Endothelial cell of umbilical vein (primary cell): ENCODE results near the gene GEMIN8. TPM values are rescaled to one million over a fixed set of nuclear protein-coding genes. Genes with fewer than 3 reads are reported as not detected.

Source experiments
- Bru-seq: library from RNA; stranded (reverse); fragments of 400-500 nt; gene quantifications from one replicate; lab custom pipeline; 2021; lab: Mats Ljungman, UMichigan
- BruChase-seq, 2 experiments: library from RNA; stranded (reverse); fragments of 400-500 nt; gene quantifications; one replicate each; lab custom pipeline; 2021; lab: Mats Ljungman, UMichigan
- BruUV-seq: library from RNA; stranded (reverse); fragments of 400-500 nt; replicated peaks from 2 replicates; lab custom pipeline; 2021; lab: Mats Ljungman, UMichigan
- CTCF ChIA-PET: fragments of 300-600, 350-600 bp; sonication (Branson Sonifier 250); formaldehyde crosslinking; loops from one replicate; lab custom pipeline; 2021; ENCODE audit warnings: antibody characterized with exemption, inconsistent platforms; lab: Charles Lee
- POLR2A ChIA-PET: fragments of 300-600, 350-600 bp; sonication (Branson Sonifier 250); formaldehyde crosslinking; loops from one replicate; lab custom pipeline; 2021; ENCODE audit warnings: antibody characterized with exemption, inconsistent platforms; lab: Charles Lee
- DNase-seq: peaks from one replicate; pipeline ENCODE4 v3.0.0-alpha.2; 2011; ENCODE audit warnings: low read depth, low spot score
- FAIRE-seq: peaks from 2 replicates; lab custom pipeline; 2011; peaks lifted over from hg19 to GRCh38; lab: Jason Lieb, UNC
- H2AFZ ChIP-seq: 2 replicates; pipeline ENCODE4 v1.6.0; 2012; ENCODE audit warnings: low read depth, low read length, control low read depth, inconsistent platforms
- H3K27ac ChIP-seq: 2 replicates; pipeline ENCODE4 v1.5.1; 2011; ENCODE audit warnings: low read depth, mild to moderate bottlenecking, control low read depth, low read length, moderate library complexity; ENCODE audit not compliant: insufficient read depth
- H3K27me3 ChIP-seq, 2 experiments: 2 replicates each; pipeline versions ENCODE4 v1.6.0 to v1.6.1; 2011; ENCODE audit warnings: low read length in 2 of 2, mixed read lengths in 1 of 2; ENCODE audit not compliant: control insufficient read depth in 2 of 2, insufficient read depth in 2 of 2
- H3K36me3 ChIP-seq, 2 experiments: 2 replicates in 1 of 2; 3 replicates in 1 of 2; pipeline ENCODE4 v1.5.1; 2011; ENCODE audit warnings: low read length in 2 of 2, mild to moderate bottlenecking in 1 of 2, moderate library complexity in 1 of 2; ENCODE audit not compliant: control insufficient read depth in 2 of 2, insufficient read depth in 2 of 2; ENCODE audit errors: extremely low read depth in 1 of 2
- H3K4me1 ChIP-seq: 3 replicates; pipeline ENCODE4 v1.5.1; 2011; ENCODE audit warnings: mild to moderate bottlenecking, low read length; ENCODE audit not compliant: control insufficient read depth, insufficient read depth; ENCODE audit errors: extremely low read depth
- H3K4me2 ChIP-seq: 2 replicates; pipeline ENCODE4 v1.6.1; 2011; ENCODE audit warnings: low read length, control low read depth, mixed read lengths; ENCODE audit not compliant: insufficient read depth
- H3K4me3 ChIP-seq, 3 experiments: fragments of 200-600 bp in 1 of 3; sonication (generic), shearing (Covaris generic) in 1 of 3; replicated peaks in 1 of 3; 2 replicates each; pipeline ENCODE4 v1.5.1; 2011 to 2016; ENCODE audit warnings: control low read depth in 3 of 3, low read length in 3 of 3, mild to moderate bottlenecking in 2 of 3, inconsistent platforms in 1 of 3, low read depth in 1 of 3, moderate library complexity in 1 of 3; ENCODE audit not compliant: insufficient read depth in 1 of 3
- H3K79me2 ChIP-seq: 2 replicates; pipeline ENCODE4 v1.6.0; 2012; ENCODE audit warnings: low read length, inconsistent platforms; ENCODE audit not compliant: control insufficient read depth, insufficient read depth
- H3K9ac ChIP-seq: replicated peaks from 2 replicates; pipeline ENCODE3; 2011; ENCODE audit warnings: low read length, control low read depth; ENCODE audit not compliant: insufficient read depth; ENCODE audit errors: extremely low read depth
- H3K9me1 ChIP-seq: replicated peaks from 3 replicates; pipeline ENCODE4 v1.6.0; 2011; ENCODE audit warnings: mild to moderate bottlenecking, low read length; ENCODE audit not compliant: control insufficient read depth, insufficient read depth; ENCODE audit errors: extremely low read depth
- H3K9me3 ChIP-seq: replicated peaks from 2 replicates; pipeline ENCODE4 v1.5.1; 2012; ENCODE audit warnings: low read length, inconsistent platforms; ENCODE audit not compliant: control insufficient read depth, insufficient read depth
- H4K20me1 ChIP-seq: replicated peaks from 2 replicates; pipeline ENCODE3; 2011; ENCODE audit warnings: mild to moderate bottlenecking, low read length; ENCODE audit not compliant: control insufficient read depth, insufficient read depth; ENCODE audit errors: extremely low read depth
- FOS ChIP-seq: IDR thresholded peaks from 2 replicates; pipeline ENCODE4 v1.6.1; 2011; ENCODE audit warnings: mild to moderate bottlenecking, low read length, moderate library complexity, borderline replicate concordance; ENCODE audit not compliant: insufficient read depth
- JUN ChIP-seq: IDR thresholded peaks from 2 replicates; pipeline ENCODE4 v1.6.1; 2011; ENCODE audit warnings: borderline replicate concordance, low read depth; ENCODE audit not compliant: insufficient read length, insufficient read depth
- MYC ChIP-seq: IDR thresholded peaks from one replicate; pipeline ENCODE4 v1.6.1; 2011; ENCODE audit warnings: mild to moderate bottlenecking, low read depth, low read length
- POLR2A ChIP-seq: IDR thresholded peaks from 2 replicates; pipeline ENCODE4 v1.6.1; 2012; ENCODE audit warnings: low read depth, mild to moderate bottlenecking, control low read depth, low read length
- POLR2AphosphoS5 ChIP-seq: IDR thresholded peaks from 2 replicates; pipeline ENCODE4 v1.6.1; 2012; ENCODE audit warnings: low read depth, mild to moderate bottlenecking, control low read depth, low read length, moderate library complexity; ENCODE audit not compliant: insufficient read depth
- dilution Hi-C: fragments of 300-500 bp; cut with MboI; formaldehyde crosslinking; loops from one replicate; pipeline ENCODE4 v1.15.0; 2019; ENCODE audit warnings: low sequenced_read_pairs; ENCODE audit not compliant: extremely low pct_ligation_motif_present
- intact Hi-C: fragments of 100-400 bp; cut with micrococcal nuclease; formaldehyde crosslinking; loops from one replicate; pipeline ENCODE4 v1.10.0; 2022
- long read RNA-seq: library from polyadenylated mRNA; stranded (forward); transcript quantifications from one replicate; pipeline ENCODE4 v2.0.0, GENCODE V29; 2021
- polyA minus RNA-seq, 3 experiments: library from RNA; depleted of rRNA, polyadenylated mRNA; stranded (reverse); fragments of >200 nt; gene quantifications; 1 replicate in 1 of 3; 2 replicates in 2 of 3; pipeline ENCODE4 v1.2.3, GENCODE V29; 2011
- polyA plus RNA-seq, 4 experiments: library from polyadenylated mRNA; depleted of rRNA in 3 of 4; stranded (reverse) in 3 of 4; unstranded in 1 of 4; fragments of >200 nt; gene quantifications; 2 replicates each; pipeline versions ENCODE4 v1.2.1 to v1.2.3, GENCODE V29; 2011 to 2012; ENCODE audit warnings: missing spikeins in 1 of 4
- total RNA-seq: library from RNA; stranded (reverse); gene quantifications from 2 replicates; pipeline ENCODE4 v1.2.3, GENCODE V29; 2021
- TF ChIP-seq, protein P1 (sequence below), 2 donors: IDR thresholded peaks; 1 replicate in 1 of 2; 2 replicates in 1 of 2; pipeline ENCODE4 v1.5.1; 2011; ENCODE audit warnings: low read length in 2 of 2, mild to moderate bottlenecking in 2 of 2, moderate library complexity in 2 of 2, control low read depth in 1 of 2, inconsistent platforms in 1 of 2, low read depth in 1 of 2; ENCODE audit not compliant: insufficient read depth in 1 of 2; ENCODE audit errors: extremely low read depth in 1 of 2
- TF ChIP-seq, protein P2 (sequence below): IDR thresholded peaks from 2 replicates; pipeline ENCODE4 v1.6.1; 2011; ENCODE audit not compliant: insufficient read depth, insufficient read length

Gene GEMIN8, protein sequence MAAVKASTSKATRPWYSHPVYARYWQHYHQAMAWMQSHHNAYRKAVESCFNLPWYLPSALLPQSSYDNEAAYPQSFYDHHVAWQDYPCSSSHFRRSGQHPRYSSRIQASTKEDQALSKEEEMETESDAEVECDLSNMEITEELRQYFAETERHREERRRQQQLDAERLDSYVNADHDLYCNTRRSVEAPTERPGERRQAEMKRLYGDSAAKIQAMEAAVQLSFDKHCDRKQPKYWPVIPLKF
- 17.7 and 18.5 TPM in 2 replicates for total RNA-seq
- 24.5 and 25.4 TPM in 2 replicates for polyA plus RNA-seq
- 20.9 and 27.6 TPM in 2 replicates for polyA plus RNA-seq (2011; cell fraction: cytosol; rRNA removed)
- 37.9 and 40.6 TPM in 2 replicates for polyA plus RNA-seq (2011; cell fraction: nucleus; rRNA removed)
- 19.8 and 20.4 TPM in 2 replicates for polyA plus RNA-seq (2012)
- 25.8 and 26.2 TPM in 2 replicates for polyA minus RNA-seq
- polyA minus RNA-seq (2011; cell fraction: cytosol; rRNA and poly(A)+ RNA removed) = 8.8 TPM
- 12.3 and 16.9 TPM in 2 replicates for polyA minus RNA-seq (2011; cell fraction: nucleus; rRNA and poly(A)+ RNA removed)
- percentile 64 among the genes with signal in this experiment for Bru-seq, nascent RNA
- percentile 54 among the genes with signal in this experiment for BruChase-seq, experiment 1, labeled RNA remaining after a 6-hour chase
- BruChase-seq, experiment 2, labeled RNA remaining after a 2-hour chase = percentile 68 among the genes with signal in this experiment
- long read RNA-seq, transcript GEMIN8-203 (4 exons, 1,119 nt) = major isoform, 5 of 34 reads
- long read RNA-seq, partial matches to known transcripts = 2 of 34 reads
- long read RNA-seq, other reads (novel, unspliced or antisense) = 27 of 34 reads

DNA sequence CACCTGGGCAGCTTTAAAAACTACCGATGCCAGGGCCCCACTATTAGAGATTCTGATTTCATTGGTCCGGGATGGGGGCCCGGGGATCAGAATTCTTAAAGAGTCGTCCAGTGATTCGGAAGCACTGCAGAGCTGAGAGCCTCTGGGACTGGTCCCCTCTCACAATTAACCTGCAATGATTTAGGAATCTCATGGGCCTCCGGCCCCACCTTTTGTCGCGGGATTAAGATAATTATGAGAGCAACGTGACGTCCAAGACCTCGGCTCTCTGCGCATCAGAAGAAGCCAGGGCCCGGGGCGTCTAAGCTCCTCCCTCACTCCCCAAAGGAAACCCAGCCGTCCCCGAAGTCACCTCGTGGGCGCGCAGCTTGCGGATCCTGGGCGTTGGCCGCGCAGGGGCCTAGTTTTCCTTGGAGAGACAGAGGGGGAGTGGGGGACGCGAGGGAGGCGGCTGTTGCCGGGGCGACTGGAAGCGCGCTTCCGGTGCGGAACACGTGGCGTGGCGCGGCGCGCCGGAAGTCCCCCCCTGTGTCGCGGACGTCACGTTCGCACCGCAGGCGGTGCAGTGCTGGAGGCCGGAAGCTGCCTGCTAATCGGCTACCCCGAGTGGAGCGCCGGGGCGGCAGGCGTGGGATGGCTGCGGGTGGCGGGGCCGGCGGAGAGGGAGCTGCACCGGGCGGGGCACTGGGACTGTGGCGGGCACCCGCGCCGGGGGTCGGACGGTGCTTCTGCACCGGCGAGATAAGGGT, at the start of gene GEMIN8:
Gene GEMIN8 (minus strand): TSS at position 468 of the 749 bp plus-strand sequence. CDS start 8,414 bp downstream, outside the sequence.
- Histone ChIP-seq H3K36me3 (no peaks in the 10 kb centered on the region), H3K79me2 (peaks cover 5% of the 10 kb centered on the region), H2AFZ (peak within 1 kb of the TSS; percentile 64), H3K27me3 (no peaks in the 10 kb centered on the region), H3K27ac (peak within 1 kb of the TSS; percentile 92), H3K9me1 (no peaks in the 10 kb centered on the region), H4K20me1 (no peaks in the 10 kb centered on the region), H3K4me3 (peak within 1 kb of the TSS; percentile 58 to 89 (median 77)), H3K4me2 (peak within 1 kb of the TSS; percentile 93), H3K4me1 (peaks cover 24% of the 10 kb centered on the region), H3K9ac (peak within 1 kb of the TSS; percentile 90), H3K9me3 (no peaks in the 10 kb centered on the region)
- dilution Hi-C loops = no loop called here
- intact Hi-C loops = loop anchor here (1.0 to 5.0 kb wide), 3 partner anchors 131 to 1082 kb away; partner anchors contain the start of gene TCEANC
- ChIA-PET POLR2A (interaction anchor here (1.0 kb wide), 1 partner anchor 376 kb away, joined by 3 read pairs; no protein-coding TSS in a partner anchor), CTCF (interaction anchor here (0.9 to 2.7 kb wide), 6 partner anchors 9 to 1240 kb away, joined by 3 to 16 read pairs (median 4); partner anchors contain the start of gene ASB9)
- no TSS peak for BruUV-seq
- DNase-seq (peak; percentile 73), FAIRE-seq (peak; percentile 87)
- TF ChIP-seq MYC = peak; percentile 75
- TF ChIP-seq POLR2A = peak; percentile 64
- no peak for TF ChIP-seq JUN
- peak; percentile 38 for TF ChIP-seq POLR2AphosphoS5
- TF ChIP-seq, protein P1, sequence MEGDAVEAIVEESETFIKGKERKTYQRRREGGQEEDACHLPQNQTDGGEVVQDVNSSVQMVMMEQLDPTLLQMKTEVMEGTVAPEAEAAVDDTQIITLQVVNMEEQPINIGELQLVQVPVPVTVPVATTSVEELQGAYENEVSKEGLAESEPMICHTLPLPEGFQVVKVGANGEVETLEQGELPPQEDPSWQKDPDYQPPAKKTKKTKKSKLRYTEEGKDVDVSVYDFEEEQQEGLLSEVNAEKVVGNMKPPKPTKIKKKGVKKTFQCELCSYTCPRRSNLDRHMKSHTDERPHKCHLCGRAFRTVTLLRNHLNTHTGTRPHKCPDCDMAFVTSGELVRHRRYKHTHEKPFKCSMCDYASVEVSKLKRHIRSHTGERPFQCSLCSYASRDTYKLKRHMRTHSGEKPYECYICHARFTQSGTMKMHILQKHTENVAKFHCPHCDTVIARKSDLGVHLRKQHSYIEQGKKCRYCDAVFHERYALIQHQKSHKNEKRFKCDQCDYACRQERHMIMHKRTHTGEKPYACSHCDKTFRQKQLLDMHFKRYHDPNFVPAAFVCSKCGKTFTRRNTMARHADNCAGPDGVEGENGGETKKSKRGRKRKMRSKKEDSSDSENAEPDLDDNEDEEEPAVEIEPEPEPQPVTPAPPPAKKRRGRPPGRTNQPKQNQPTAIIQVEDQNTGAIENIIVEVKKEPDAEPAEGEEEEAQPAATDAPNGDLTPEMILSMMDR (IDR thresholded peaks at IDR 0.05; ENCODE audit: extremely low read depth in 1 of 2, insufficient read depth in 1 of 2, low read depth in 1 of 2, low read length in 2 of 2) = no peak
- TF ChIP-seq, protein P2, sequence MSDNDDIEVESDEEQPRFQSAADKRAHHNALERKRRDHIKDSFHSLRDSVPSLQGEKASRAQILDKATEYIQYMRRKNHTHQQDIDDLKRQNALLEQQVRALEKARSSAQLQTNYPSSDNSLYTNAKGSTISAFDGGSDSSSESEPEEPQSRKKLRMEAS = peak; percentile 86
- TF ChIP-seq FOS = peak; percentile 19
